ENCODE data around the gene ITGBL1.

Gene ITGBL1

GRCh38 chr13:101514100-101514499 is 61.6 kb downstream of the ITGBL1 start:
- H2AFZ ChIP-seq (ENCODE audit: low read length), result no peak overlapping the region
- TF ChIP-seq EZH2phosphoT487 (IDR thresholded peaks at IDR 0.05; ENCODE audit: low read length), result no peak
- no peak for TF ChIP-seq CTCF (IDR thresholded peaks at IDR 0.05; ENCODE audit: low read length)
- TF ChIP-seq EZH2 (optimal IDR thresholded peaks at IDR 0.05; ENCODE audit: low read depth, low read length), result no peak
- no peaks in the 10 kb centered on the region for H3K79me2 ChIP-seq (ENCODE audit: low read length)
- H3K36me3 ChIP-seq (replicated peaks; ENCODE audit: insufficient read depth, low read length), result no peaks in the 10 kb centered on the region
- no peaks in the 10 kb centered on the region for H4K20me1 ChIP-seq (ENCODE audit: insufficient read depth, low read length)
- H3K4me2 ChIP-seq (ENCODE audit: low read depth, low read length), result no peak overlapping the region
- no peak overlapping the region for H3K27ac ChIP-seq (ENCODE audit: low read length)
- H3K4me3 ChIP-seq (ENCODE audit: low read length), result no peak overlapping the region
- DNase-seq, result no peak
- H3F3A ChIP-seq (ENCODE audit: insufficient read depth, low read length), result no peaks in the 10 kb centered on the region
- no peaks in the 10 kb centered on the region for H3K4me1 ChIP-seq (ENCODE audit: low read length)
- H3K9me3 ChIP-seq (replicated peaks; ENCODE audit: insufficient read depth, low read length), result no peaks in the 10 kb centered on the region
- H3K9ac ChIP-seq (ENCODE audit: low read length), result no peak overlapping the region
- H3K27me3 ChIP-seq (replicated peaks; ENCODE audit: insufficient read depth, low read length), result no peaks in the 10 kb centered on the region
- no peaks in the 10 kb centered on the region for H3K9me2 ChIP-seq (replicated peaks; ENCODE audit: insufficient read depth, low read length)

GRCh38 chr13:101514695-101515275 is 62.3 kb downstream of the ITGBL1 start:
- H3K27me3 ChIP-seq (replicated peaks; ENCODE audit: insufficient read depth, low read length), result no peaks in the 10 kb centered on the region
- H3K4me2 ChIP-seq (ENCODE audit: low read depth, low read length), result no peak overlapping the region
- H3K9me3 ChIP-seq (replicated peaks; ENCODE audit: insufficient read depth, low read length), result no peaks in the 10 kb centered on the region
- no peaks in the 10 kb centered on the region for H3F3A ChIP-seq (ENCODE audit: insufficient read depth, low read length)
- no peaks in the 10 kb centered on the region for H3K9me2 ChIP-seq (replicated peaks; ENCODE audit: insufficient read depth, low read length)
- TF ChIP-seq EZH2phosphoT487 (IDR thresholded peaks at IDR 0.05; ENCODE audit: low read length), result no peak
- TF ChIP-seq CTCF (IDR thresholded peaks at IDR 0.05; ENCODE audit: low read length), result peak; percentile 66
- no peaks in the 10 kb centered on the region for H4K20me1 ChIP-seq (ENCODE audit: insufficient read depth, low read length)
- no peaks in the 10 kb centered on the region for H3K79me2 ChIP-seq (ENCODE audit: low read length)
- H3K36me3 ChIP-seq (replicated peaks; ENCODE audit: insufficient read depth, low read length), result no peaks in the 10 kb centered on the region
- peak; percentile 46 for DNase-seq
- H3K4me3 ChIP-seq (ENCODE audit: low read length), result no peak overlapping the region
- H3K9ac ChIP-seq (ENCODE audit: low read length), result no peak overlapping the region
- H3K4me1 ChIP-seq (ENCODE audit: low read length), result no peaks in the 10 kb centered on the region
- H3K27ac ChIP-seq (ENCODE audit: low read length), result no peak overlapping the region
- no peak overlapping the region for H2AFZ ChIP-seq (ENCODE audit: low read length)

- no peaks in the 10 kb centered on the region for H3K36me3 ChIP-seq (replicated peaks; ENCODE audit: insufficient read depth, low read length)
- no peak overlapping the region for H3K9ac ChIP-seq (ENCODE audit: low read length)
- no peaks in the 10 kb centered on the region for H3K79me2 ChIP-seq (ENCODE audit: low read length)
- H3K9me3 ChIP-seq (replicated peaks; ENCODE audit: insufficient read depth, low read length), result no peaks in the 10 kb centered on the region
- no peak for TF ChIP-seq EZH2phosphoT487 (IDR thresholded peaks at IDR 0.05; ENCODE audit: low read length)
- TF ChIP-seq CTCF (IDR thresholded peaks at IDR 0.05; ENCODE audit: low read length), result no peak
- TF ChIP-seq EZH2 (optimal IDR thresholded peaks at IDR 0.05; ENCODE audit: low read depth, low read length), result no peak
- H3K27me3 ChIP-seq (replicated peaks; ENCODE audit: insufficient read depth, low read length), result no peaks in the 10 kb centered on the region
- no peaks in the 10 kb centered on the region for H3K4me1 ChIP-seq (ENCODE audit: low read length)
- no peak overlapping the region for H3K4me2 ChIP-seq (ENCODE audit: low read depth, low read length)
- H3F3A ChIP-seq (ENCODE audit: insufficient read depth, low read length), result no peaks in the 10 kb centered on the region
- H4K20me1 ChIP-seq (ENCODE audit: insufficient read depth, low read length), result no peaks in the 10 kb centered on the region
- H3K27ac ChIP-seq (ENCODE audit: low read length), result no peak overlapping the region
- DNase-seq, result peak; percentile 29
- H3K9me2 ChIP-seq (replicated peaks; ENCODE audit: insufficient read depth, low read length), result no peaks in the 10 kb centered on the region
- no peak overlapping the region for H3K4me3 ChIP-seq (ENCODE audit: low read length)
- no peak overlapping the region for H2AFZ ChIP-seq (ENCODE audit: low read length)
These were observed 63.0 kb downstream of the ITGBL1 start for GRCh38 chr13:101515504-101515903.

Measured in MM.1S (cell line).